ENCODE measurements around the gene LRRC71.

GRCh38 chr1:156914440-156914856 lies 6.0 kb upstream of the LRRC71 start:
- TF ChIP-seq CTCF (IDR thresholded peaks at IDR 0.05; ENCODE audit: low read depth, low read length) (no peak), MYC (IDR thresholded peaks at IDR 0.05; ENCODE audit: low read depth, low read length) (no peak)
